ENCODE data around the gene ERN1. TPM values are rescaled to one million over a fixed set of nuclear protein-coding genes. Genes with fewer than 3 reads are reported as not detected.
A peak's percentile ranks its signal among the peaks of the same experiment; 100 is the strongest.

ERN1 gene
- total RNA-seq, 1 donor: 62.8 TPM

DNA sequence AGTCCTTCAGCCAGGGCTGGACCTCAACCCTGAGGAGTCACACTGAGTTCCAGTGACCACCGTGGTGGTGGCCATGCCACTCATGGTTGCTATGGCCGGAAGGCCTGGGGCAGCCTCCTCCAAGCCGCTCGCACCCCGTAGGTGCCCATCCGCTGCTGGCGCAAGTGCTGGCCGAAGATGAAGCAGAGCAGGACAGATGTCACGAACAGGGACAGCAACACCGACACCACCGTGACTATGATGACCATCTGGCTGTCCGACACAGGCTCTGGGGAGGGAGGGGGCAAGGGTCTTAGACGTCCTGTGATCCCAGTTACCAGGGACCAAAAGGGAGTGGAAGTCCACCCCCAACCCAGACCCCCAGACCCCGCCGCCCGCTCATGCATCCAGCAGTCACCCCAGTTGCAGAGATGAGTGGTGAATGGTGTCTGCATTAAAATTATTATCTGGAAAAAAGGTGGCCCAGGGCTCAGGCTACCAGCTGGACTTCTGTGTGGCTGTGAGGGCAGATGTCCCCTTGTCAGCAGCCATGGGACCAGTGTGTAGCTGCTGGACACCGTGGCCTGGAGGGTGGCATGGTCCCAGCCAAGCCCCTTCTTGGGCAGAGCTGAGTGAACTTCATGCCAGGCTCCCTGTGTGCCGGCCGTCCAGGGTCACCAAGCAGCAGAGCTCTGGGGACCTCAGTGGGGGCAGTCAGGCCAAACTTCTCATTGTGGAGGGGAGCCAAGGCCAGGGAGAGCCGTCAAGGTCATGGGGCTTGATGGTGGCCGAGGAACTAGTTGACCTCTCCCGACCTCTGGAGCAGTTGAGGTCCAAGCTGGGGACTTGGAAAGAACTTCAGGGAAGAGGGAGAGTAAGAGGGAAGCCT lies 127.1 kb downstream of the ERN1 start:
- H3K27me3 ChIP-seq (ENCODE audit: insufficient read depth, low read length): no peaks in the 10 kb centered on the region
- H3K4me1 ChIP-seq (ENCODE audit: insufficient read depth, low read length): peaks cover 53% of the 10 kb centered on the region
- no peak overlapping the region for H3K4me3 ChIP-seq (ENCODE audit: low read length)
- H3K9me3 ChIP-seq (ENCODE audit: low read depth, low read length): no peaks in the 10 kb centered on the region

DNA sequence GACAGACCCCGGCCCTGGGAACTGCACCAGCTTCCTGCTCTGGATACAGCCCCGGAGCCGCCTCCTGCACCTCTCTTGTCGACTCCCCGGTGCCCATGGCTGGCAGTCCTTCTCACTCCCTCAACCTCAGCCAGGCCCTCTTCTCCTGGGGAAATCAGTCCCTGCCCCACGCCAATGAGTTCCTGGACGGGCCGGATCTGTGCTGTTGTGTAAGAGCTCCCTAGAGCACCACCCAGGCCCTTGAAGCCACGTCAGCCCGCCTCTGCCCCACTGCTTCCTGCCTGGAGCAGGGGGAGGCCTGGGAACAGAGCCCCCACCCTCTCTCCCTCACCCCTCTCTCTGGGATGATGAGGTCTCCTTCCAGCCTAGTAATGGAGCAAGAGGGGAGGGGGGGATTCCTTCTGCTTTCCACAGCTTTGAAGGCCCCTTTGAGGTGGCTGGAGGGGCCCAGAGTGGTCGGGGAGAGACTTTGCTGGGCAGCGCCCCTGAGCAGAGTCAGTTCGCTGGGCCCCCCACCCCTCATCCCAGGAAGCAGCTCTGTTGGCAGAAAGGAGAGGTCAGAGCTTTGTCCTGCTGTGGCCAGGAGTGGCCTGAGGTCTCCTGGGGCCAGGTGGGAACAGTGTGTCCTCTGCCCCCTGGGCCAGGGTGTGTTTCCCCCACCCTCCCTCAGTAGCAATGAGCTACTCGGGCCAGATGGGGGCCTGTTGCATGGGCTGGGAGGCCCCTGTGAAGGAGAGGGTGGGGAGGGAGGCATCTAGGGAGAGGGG lies 128.0 kb downstream of the ERN1 start:
- Histone ChIP-seq H3K4me3 (ENCODE audit: low read length) (no peak overlapping the region), H3K9me3 (ENCODE audit: low read depth, low read length) (no peaks in the 10 kb centered on the region), H3K4me1 (ENCODE audit: insufficient read depth, low read length) (peaks cover 51% of the 10 kb centered on the region), H3K27me3 (ENCODE audit: insufficient read depth, low read length) (peaks cover 8% of the 10 kb centered on the region)

DNA sequence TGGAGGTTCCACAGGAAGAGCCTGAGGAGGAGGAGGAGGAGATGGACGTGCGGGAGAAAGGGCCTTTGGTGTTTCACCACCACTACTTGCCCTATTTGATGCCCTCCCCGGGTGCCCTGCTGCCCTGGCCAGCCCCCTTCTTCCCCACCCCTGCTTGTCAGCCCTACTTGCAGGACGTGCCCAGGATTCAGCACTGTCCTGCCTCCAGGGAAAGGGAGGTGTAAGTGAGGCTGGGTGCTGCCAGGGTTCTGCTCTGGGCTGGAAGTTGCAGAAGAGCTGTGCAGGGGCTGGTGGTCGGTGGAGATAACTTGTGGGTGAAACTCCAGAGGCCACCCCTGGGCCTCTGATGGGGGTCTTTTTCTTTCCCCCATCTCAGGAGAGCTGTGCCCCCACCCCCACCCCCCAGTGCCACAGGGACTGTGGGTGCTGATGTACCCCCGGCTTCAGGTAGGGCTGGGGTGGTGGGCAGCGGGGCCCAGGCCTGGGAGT lies 128.8 kb downstream of the ERN1 start:
- peaks cover 44% of the 10 kb centered on the region for H3K4me1 ChIP-seq (ENCODE audit: insufficient read depth, low read length)
- peaks cover 8% of the 10 kb centered on the region for H3K27me3 ChIP-seq (ENCODE audit: insufficient read depth, low read length)
- H3K4me3 ChIP-seq (ENCODE audit: low read length): no peak overlapping the region
- H3K9me3 ChIP-seq (ENCODE audit: low read depth, low read length): no peaks in the 10 kb centered on the region

DNA sequence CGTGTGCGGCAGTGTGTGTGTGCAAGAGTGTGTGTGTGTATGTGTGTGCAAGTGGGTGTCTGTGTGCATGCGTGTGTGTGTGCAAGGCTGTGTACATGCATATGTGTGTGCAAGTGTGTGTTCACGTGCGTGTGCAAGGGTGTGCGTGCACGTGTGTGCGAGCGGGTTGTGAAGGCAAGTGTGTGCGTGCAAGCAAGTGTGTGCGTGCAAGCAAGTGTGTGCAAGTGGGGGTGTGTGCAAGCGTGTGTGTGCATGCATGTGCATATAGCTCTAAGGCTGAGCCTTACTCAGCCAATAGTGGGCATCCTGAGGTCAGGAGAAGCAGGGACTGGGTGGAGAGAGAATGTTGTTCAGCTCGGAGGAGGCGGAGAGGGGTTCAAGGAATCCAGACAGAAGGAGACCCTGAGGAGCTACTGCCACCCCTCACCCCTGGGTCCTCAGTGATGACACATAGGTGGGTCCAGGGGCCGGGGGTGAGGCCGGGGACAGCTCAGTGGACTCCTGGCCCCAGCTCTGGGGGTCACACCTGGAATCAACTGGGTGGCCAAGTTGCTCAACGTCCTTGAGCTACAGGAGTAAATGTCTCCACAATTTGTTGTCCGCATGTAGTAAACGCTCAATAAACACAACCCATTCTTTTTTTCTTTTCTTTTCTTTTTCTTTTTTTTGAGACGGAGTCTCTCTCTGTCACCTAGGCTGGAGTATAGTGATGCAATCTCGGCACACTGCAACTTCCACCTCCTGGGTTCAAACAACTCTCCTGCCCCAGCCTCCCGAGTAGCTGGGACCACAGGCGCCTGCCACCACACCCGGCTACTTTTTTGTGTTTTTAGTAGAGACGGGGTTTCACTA lies 130.0 kb downstream of the ERN1 start:
- no peaks in the 10 kb centered on the region for H3K9me3 ChIP-seq (ENCODE audit: low read depth, low read length)
- peaks cover 44% of the 10 kb centered on the region for H3K4me1 ChIP-seq (ENCODE audit: insufficient read depth, low read length)
- no peak overlapping the region for H3K4me3 ChIP-seq (ENCODE audit: low read length)
- peaks cover 8% of the 10 kb centered on the region for H3K27me3 ChIP-seq (ENCODE audit: insufficient read depth, low read length)

DNA sequence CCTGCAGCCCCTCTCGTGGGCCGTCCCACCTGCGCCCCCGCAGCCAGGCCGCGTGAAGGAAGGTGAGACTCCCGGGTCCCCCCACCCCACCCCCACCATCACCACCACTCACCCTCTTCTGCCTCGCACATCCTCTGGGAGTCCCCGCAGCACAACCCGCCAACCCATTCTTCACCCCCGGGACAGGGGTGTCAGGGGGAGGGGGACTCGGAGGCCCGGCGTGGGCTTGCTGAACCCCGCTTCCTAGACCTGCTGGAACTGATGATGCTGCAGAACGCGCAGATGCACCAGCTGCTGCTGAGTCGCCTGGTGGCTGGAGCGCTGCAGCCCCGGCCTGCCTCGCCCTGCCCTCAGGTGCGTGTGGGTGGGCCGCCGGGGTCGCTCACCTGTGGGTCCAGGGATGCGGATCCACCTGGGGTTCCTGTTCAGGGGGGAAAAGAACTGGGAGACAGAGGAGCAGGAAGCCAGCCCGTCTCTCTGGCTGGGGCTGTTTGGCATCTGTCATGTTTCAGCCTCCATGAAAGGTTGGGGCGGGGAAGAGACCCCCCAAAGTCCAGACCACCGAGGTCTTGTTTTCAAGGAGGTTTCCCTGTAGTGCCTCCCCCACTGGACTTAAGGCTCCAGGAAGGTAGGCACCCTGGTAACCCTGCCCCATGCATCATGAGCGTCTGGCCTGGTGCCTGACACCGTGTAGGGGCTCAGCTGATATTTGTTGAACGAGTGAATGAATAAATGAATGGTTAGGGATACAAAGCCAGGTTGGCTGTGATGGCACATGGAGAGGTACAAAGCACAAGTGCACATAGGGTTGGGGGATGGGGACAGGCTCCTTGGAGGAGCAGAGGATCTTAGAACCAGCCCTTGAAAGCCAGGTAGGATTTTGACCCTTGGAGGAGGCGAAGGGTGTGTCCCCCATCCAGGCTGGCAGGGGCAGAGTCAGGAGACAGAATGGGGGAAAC lies 130.9 kb downstream of the ERN1 start:
- Histone ChIP-seq H3K9me3 (ENCODE audit: low read depth, low read length) (no peaks in the 10 kb centered on the region), H3K4me3 (ENCODE audit: low read length) (peak overlapping the region; percentile 48), H3K4me1 (ENCODE audit: insufficient read depth, low read length) (peaks cover 45% of the 10 kb centered on the region), H3K27me3 (ENCODE audit: insufficient read depth, low read length) (peaks cover 8% of the 10 kb centered on the region)

DNA sequence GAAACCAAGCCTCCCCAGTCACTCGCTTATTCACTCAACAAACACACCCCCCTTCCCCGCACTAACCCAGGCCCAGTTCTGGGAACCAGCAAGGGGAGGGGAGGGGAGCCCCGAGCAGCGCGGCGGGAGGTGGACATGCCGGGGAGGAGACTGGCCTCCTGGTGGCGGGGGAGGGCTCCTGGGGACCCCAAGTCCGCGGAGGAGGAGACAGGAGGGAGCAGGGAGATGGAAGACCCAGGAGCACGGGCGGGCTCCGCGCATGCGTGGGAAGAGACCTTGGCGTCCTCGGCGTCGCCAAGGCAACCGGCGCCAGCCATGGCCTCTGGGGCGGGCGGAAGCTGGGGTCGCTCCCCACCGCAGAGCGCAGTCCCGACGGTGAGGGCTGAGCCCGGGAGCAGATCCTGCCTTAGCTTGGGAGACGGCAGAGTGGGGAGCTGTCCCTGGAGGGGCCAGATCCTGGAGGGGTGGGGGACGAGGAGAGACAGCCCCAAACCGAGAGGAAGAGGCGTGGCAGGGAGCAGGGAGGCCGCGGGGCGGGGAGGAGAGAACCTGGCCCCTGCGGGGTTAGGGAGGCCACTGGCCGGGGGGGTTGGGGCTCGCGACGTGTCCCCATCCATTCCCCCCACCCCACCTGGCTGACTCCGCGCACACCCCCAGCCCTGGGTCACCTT lies 131.8 kb downstream of the ERN1 start, which contains the start of gene PRR29:
Gene PRR29, plus strand, starts transcription at position 302 of the 671 bp plus-strand sequence. Its CDS starts 14 bp downstream, at position 316.
- H3K27me3 ChIP-seq (ENCODE audit: insufficient read depth, low read length): peaks cover 8% of the 10 kb centered on the region
- H3K4me3 ChIP-seq (ENCODE audit: low read length): peak within 1 kb of the TSS; percentile 48
- H3K4me1 ChIP-seq (ENCODE audit: insufficient read depth, low read length): peaks cover 52% of the 10 kb centered on the region
- no peaks in the 10 kb centered on the region for H3K9me3 ChIP-seq (ENCODE audit: low read depth, low read length)

DNA sequence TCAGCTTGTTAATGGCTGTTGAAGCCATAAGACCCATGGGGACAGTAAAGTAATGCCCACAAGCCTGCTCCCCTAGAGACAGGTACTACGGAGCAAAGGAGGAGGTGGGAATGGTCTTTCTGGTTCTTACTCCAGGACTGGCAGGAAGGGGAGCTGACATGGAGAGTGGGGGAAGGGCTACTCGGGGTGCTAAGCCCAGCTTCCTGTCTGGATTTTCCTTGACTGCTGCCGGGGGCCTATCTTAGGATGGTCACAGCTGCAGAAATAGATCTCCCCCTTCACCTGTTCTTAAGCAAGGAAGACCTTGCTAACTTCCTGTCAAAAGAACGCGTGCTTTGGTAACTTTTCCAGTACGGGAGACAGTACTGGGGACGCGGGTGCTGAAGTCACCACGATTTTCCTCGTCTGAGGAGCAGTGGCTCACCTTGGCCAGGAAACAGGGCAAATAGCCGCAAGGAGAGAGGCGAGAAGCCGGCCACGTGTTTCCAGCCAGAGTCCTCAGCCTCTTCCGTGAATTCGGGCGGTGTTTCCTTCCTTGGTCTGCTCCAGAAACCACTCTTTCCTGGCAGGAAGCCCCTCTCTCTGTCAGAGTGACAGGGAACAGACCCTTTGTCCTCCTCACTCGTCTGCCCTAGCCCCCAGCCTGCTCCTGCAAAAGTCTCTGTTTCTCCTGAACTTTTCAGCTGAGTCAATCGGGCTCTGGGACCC lies 132.4 kb downstream of the ERN1 start:
- Histone ChIP-seq H3K4me1 (ENCODE audit: insufficient read depth, low read length) (peaks cover 56% of the 10 kb centered on the region), H3K4me3 (ENCODE audit: low read length) (peak overlapping the region; percentile 48), H3K9me3 (ENCODE audit: low read depth, low read length) (no peaks in the 10 kb centered on the region), H3K27me3 (ENCODE audit: insufficient read depth, low read length) (peaks cover 8% of the 10 kb centered on the region)

DNA sequence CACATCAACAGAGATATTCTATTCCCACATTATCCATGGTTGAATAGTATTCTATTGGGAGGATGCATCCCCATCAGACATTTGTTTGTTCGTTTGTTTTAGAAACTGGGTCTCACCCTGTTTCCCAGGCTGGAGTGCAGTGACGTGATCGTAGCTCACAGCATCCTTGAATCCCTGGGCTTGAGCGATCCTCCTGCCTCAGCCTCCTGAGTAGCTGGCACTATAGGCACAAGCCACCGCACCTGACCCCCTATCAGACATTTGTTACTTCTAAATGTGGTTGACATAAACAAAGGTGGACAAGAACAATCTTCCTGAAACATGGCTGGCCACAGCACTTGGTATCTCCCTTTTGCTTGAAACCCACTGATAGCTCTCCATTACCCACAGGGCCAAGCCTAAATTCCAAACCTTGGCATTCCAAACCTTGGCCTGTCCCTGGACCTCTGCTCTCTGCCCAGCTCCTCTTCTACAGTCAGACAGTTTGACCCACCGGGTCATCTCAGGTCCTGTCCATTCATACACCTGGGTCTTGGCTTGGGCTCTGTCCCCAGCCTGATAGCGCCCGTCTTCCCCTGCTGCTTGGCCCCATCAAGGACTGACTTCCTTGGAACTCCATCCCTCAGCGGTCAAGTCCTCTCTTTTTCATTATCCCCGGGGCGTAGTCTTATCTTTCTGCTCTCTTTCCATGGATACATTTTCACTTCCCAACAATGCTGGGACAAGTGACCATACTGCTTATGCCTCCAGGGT lies 133.3 kb downstream of the ERN1 start:
- Histone ChIP-seq H3K9me3 (ENCODE audit: low read depth, low read length) (no peaks in the 10 kb centered on the region), H3K27me3 (ENCODE audit: insufficient read depth, low read length) (peaks cover 8% of the 10 kb centered on the region), H3K4me1 (ENCODE audit: insufficient read depth, low read length) (peaks cover 49% of the 10 kb centered on the region), H3K4me3 (ENCODE audit: low read length) (no peak overlapping the region)

DNA sequence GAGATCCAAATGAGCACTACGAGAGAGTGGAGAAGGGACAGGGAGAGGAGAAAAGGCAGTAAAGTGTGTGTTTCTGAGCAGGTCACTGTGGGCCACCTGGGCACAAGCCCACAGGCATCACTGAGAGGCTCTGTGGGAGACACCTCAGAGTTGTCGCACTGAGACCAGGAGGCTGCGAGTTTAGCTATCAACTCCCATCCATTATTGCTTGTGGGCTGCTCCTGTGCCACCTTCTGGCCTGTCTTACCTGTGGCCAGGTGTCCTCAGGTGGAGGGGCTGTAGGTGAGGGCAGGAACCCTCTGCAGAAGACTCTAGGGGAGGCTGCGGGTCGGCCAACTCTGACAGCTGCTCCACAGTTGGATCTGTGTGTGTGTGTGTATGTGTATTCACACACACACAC lies 134.3 kb downstream of the ERN1 start:
- peaks cover 43% of the 10 kb centered on the region for H3K4me1 ChIP-seq (ENCODE audit: insufficient read depth, low read length)

DNA sequence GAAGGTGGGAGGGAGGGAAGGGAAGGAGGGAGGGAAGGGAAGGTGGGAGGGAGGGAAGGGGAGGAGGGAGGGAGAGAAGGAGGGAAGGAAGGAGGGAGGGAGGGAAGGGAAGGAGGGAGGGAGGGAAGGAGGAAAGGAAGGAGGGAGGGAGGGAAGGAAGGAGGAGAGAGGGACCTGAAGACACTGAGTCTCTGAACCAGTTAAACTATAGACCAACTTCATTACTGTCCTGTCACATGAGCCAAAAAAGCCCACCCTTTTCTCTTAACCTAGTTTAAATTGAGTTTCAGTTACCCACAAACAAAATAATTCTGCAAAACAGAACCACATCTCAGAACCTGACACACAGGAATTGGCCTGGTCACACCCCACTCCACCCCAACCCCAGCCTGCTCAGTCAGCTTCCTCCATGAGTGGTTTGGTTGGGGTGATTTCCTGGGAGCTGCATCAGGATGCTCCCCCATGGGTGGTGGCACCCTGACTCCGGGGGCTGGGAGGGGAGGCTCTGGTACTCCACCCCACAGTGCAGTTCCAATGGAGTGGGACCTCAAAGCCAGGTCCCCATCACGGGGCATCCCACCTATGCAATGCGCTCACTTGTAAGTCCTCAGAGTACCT lies 136.5 kb downstream of the ERN1 start:
- Histone ChIP-seq H3K4me1 (ENCODE audit: insufficient read depth, low read length) (peaks cover 37% of the 10 kb centered on the region), H3K27me3 (ENCODE audit: insufficient read depth, low read length) (peaks cover 8% of the 10 kb centered on the region), H3K9me3 (ENCODE audit: low read depth, low read length) (no peaks in the 10 kb centered on the region), H3K4me3 (ENCODE audit: low read length) (no peak overlapping the region)

More for the DNA sequence above, 134.3 kb downstream of the ERN1 start:
- H3K9me3 ChIP-seq (ENCODE audit: low read depth, low read length): no peaks in the 10 kb centered on the region
- peaks cover 8% of the 10 kb centered on the region for H3K27me3 ChIP-seq (ENCODE audit: insufficient read depth, low read length)
- H3K4me3 ChIP-seq (ENCODE audit: low read length): no peak overlapping the region

DNA sequence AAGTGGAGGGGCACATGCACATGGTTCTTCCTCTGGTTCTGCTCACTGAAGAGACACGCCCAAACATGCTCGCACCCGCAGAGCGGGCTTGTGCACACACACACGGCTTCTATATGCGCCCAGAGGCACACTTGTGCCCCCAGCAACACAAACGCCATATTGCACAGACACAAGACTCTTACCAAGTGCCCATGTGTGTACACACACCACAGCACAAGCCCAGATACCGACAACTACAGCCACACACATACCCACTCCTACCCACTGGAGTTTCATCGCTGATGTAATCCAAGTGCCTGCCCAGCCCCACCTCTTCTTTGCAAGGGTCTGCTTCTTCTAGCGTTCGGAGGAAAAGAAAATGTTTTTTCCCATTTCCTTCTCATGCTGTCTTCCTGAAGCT lies 138.3 kb downstream of the ERN1 start:
- Histone ChIP-seq H3K4me3 (ENCODE audit: low read length) (no peak overlapping the region), H3K4me1 (ENCODE audit: insufficient read depth, low read length) (peaks cover 25% of the 10 kb centered on the region), H3K27me3 (ENCODE audit: insufficient read depth, low read length) (no peaks in the 10 kb centered on the region), H3K9me3 (ENCODE audit: low read depth, low read length) (no peaks in the 10 kb centered on the region)
